ENCODE data around the gene PPP1R9A.
"Not testable (repeated sequence)": the region's sequence is repeated elsewhere in the genome, so short reads cannot be mapped to it uniquely, and the experiment has no call there.

GRCh38 chr7:94999601-95000000, 92.2 kb downstream of the PPP1R9A start:
- TF ChIP-seq POLR2A (IDR thresholded peaks at IDR 0.05): not testable (repeated sequence)
- TF ChIP-seq, protein P1, sequence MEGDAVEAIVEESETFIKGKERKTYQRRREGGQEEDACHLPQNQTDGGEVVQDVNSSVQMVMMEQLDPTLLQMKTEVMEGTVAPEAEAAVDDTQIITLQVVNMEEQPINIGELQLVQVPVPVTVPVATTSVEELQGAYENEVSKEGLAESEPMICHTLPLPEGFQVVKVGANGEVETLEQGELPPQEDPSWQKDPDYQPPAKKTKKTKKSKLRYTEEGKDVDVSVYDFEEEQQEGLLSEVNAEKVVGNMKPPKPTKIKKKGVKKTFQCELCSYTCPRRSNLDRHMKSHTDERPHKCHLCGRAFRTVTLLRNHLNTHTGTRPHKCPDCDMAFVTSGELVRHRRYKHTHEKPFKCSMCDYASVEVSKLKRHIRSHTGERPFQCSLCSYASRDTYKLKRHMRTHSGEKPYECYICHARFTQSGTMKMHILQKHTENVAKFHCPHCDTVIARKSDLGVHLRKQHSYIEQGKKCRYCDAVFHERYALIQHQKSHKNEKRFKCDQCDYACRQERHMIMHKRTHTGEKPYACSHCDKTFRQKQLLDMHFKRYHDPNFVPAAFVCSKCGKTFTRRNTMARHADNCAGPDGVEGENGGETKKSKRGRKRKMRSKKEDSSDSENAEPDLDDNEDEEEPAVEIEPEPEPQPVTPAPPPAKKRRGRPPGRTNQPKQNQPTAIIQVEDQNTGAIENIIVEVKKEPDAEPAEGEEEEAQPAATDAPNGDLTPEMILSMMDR (IDR thresholded peaks at IDR 0.05): not testable (repeated sequence)
